HFFc6 (cell line): ENCODE measurements around the gene RHOBTB1. TPM values are rescaled to one million over a fixed set of nuclear protein-coding genes. Genes with fewer than 3 reads are reported as not detected.

Source experiments
- DNase-seq: peaks from one replicate; pipeline ENCODE4 v3.0.0-alpha.2; 2018
- H3K27ac Mint-ChIP-seq: 2 replicates; pipeline ENCODE4 v1.8.0; 2020; ENCODE audit warnings: mild to moderate bottlenecking, mixed read lengths
- H3K27me3 Mint-ChIP-seq: 2 replicates; pipeline ENCODE4 v1.8.0; 2021; ENCODE audit warnings: mild to moderate bottlenecking, moderate library complexity, mixed read lengths; ENCODE audit not compliant: insufficient read depth
- H3K36me3 Mint-ChIP-seq: 2 replicates; pipeline ENCODE4 v1.8.0; 2021; ENCODE audit warnings: low read depth, mixed read lengths
- H3K4me1 Mint-ChIP-seq: 2 replicates; pipeline ENCODE4 v1.8.0; 2020; ENCODE audit warnings: low read depth, mixed read lengths
- H3K4me3 Mint-ChIP-seq: 2 replicates; pipeline ENCODE4 v1.8.0; 2020; ENCODE audit warnings: mild to moderate bottlenecking, moderate library complexity, mixed read lengths
- H3K9me3 Mint-ChIP-seq: 2 replicates; pipeline ENCODE4 v1.8.0; 2020; ENCODE audit warnings: mild to moderate bottlenecking, mixed read lengths
- CTCF ChIP-seq: fragments of 200-600 bp; sonication (generic); IDR thresholded peaks from 2 replicates; pipeline ENCODE4 v1.5.0; 2021; ENCODE audit warnings: antibody characterized with exemption, mild to moderate bottlenecking
- total RNA-seq, 6 experiments: library from RNA; stranded (reverse); fragmentation: NEBNext Ultra II Directional; extraction: Animal tissue kit (Norgen Biotek cat#: 25700); gene quantifications; 2 replicates in 1 of 6; 3 replicates in 5 of 6; pipeline ENCODE4 v1.2.3, GENCODE V29; 2021

The RHOBTB1 gene
- total RNA-seq, 6 experiments from 2014 or later = 9.0 to 11.7 (median 9.3) TPM

GRCh38 chr10:60957667-60958221 is 13.8 kb upstream of the RHOBTB1 start:
- Mint-ChIP-seq H3K27ac (no peak overlapping the region), H3K4me3 (no peak overlapping the region), H3K4me1 (peaks cover 54% of the 10 kb centered on the region), H3K36me3 (no peaks in the 10 kb centered on the region), H3K27me3 (no peaks in the 10 kb centered on the region), H3K9me3 (no peaks in the 10 kb centered on the region)
- TF ChIP-seq CTCF = no peak
- no peak for DNase-seq

DNA sequence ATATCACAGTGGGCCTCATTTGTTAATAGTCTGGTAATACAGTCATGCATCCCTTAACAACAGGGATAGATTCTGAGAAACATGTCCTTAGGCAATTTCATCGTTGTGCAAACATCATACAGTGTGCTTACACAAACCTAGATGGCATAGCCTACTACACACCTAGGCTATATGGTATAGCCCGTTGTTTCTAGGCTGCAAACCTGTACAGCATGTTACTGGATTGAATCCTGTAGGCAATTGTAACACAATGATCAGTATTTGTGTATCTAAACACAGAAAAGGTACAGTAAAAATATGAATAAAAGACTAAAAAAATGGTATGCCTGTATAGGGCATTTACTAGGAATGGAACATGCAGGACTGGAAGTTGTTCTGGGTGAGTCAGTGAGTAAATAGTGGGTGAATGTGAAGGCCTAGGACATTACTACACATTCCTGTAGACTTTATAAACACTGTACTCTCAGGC is 12.0 kb upstream of the RHOBTB1 start:
- peak overlapping the region; percentile 63 for H3K27ac Mint-ChIP-seq
- no peaks in the 10 kb centered on the region for H3K36me3 Mint-ChIP-seq
- peak; percentile 79 for DNase-seq
- peaks cover 56% of the 10 kb centered on the region for H3K4me1 Mint-ChIP-seq
- no peak overlapping the region for H3K4me3 Mint-ChIP-seq
- no peaks in the 10 kb centered on the region for H3K9me3 Mint-ChIP-seq
- no peaks in the 10 kb centered on the region for H3K27me3 Mint-ChIP-seq
- TF ChIP-seq CTCF = no peak

GRCh38 chr10:60955316-60955715 is 11.3 kb upstream of the RHOBTB1 start:
- DNase-seq = no peak
- H3K27ac Mint-ChIP-seq = peak overlapping the region; percentile 33; the same call in 1 of the 2 replicates
- H3K4me3 Mint-ChIP-seq = no peak overlapping the region
- H3K9me3 Mint-ChIP-seq = no peaks in the 10 kb centered on the region
- no peak for TF ChIP-seq CTCF
- peaks cover 56% of the 10 kb centered on the region for H3K4me1 Mint-ChIP-seq
- H3K36me3 Mint-ChIP-seq = no peaks in the 10 kb centered on the region
- H3K27me3 Mint-ChIP-seq = no peaks in the 10 kb centered on the region

DNA sequence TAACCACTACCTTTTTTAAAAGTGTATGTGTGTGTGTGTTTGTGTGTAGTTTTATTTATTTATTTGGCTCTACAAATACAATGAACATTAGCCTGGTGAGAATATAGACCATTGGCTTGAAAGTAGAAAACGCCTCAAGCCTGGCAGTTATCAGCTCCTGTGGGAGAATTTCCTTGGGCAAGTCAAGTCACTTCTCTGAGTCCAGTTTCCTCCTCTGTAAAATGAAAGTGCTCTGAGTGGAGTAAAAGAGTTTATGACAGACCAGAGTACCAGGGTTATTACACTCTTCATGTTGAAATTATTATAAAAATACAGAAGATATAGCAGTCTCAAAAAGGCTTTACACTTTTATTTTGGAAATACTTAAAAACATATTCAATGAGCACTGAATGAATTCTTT is 10.1 kb upstream of the RHOBTB1 start:
- H3K27me3 Mint-ChIP-seq = no peaks in the 10 kb centered on the region

GRCh38 chr10:60953420-60953819 is 9.4 kb upstream of the RHOBTB1 start:
- no peaks in the 10 kb centered on the region for H3K9me3 Mint-ChIP-seq
- H3K36me3 Mint-ChIP-seq = no peaks in the 10 kb centered on the region

More for the DNA sequence above, 10.1 kb upstream of the RHOBTB1 start:
- no peak for DNase-seq
- TF ChIP-seq CTCF = no peak
- Mint-ChIP-seq H3K36me3 (no peaks in the 10 kb centered on the region), H3K27ac (no peak overlapping the region), H3K4me1 (peaks cover 47% of the 10 kb centered on the region), H3K9me3 (no peaks in the 10 kb centered on the region), H3K4me3 (no peak overlapping the region)

More at GRCh38 chr10:60953420-60953819, 9.4 kb upstream of the RHOBTB1 start:
- H3K27ac Mint-ChIP-seq = no peak overlapping the region
- no peak overlapping the region for H3K4me3 Mint-ChIP-seq
- no peak for TF ChIP-seq CTCF
- no peaks in the 10 kb centered on the region for H3K27me3 Mint-ChIP-seq
- DNase-seq = no peak
- peaks cover 40% of the 10 kb centered on the region for H3K4me1 Mint-ChIP-seq
